H9 (cell line): ENCODE data around the gene KRTAP16-1. TPM values are rescaled to one million over a fixed set of nuclear protein-coding genes. Genes with fewer than 3 reads are reported as not detected.
A peak's percentile ranks its signal among the peaks of the same experiment; 100 is the strongest.

Experiments used
- DNase-seq: peaks from one replicate; pipeline ENCODE4 v3.0.0-alpha.2; 2017
- H2AFZ ChIP-seq: one replicate; pipeline ENCODE4 v1.6.1; 2013; ENCODE audit warnings: mild to moderate bottlenecking, low read length, control low read depth, moderate library complexity
- H2AK5ac ChIP-seq: 2 replicates; pipeline ENCODE4 v1.6.1; 2013; ENCODE audit warnings: low read length, control low read depth, mixed read lengths; ENCODE audit not compliant: insufficient read length
- H2BK120ac ChIP-seq: one replicate; pipeline ENCODE4 v1.6.1; 2013; ENCODE audit warnings: low read depth, mild to moderate bottlenecking, low read length, control low read depth, inconsistent platforms; ENCODE audit not compliant: poor library complexity, severe bottlenecking
- H2BK12ac ChIP-seq: 2 replicates; pipeline ENCODE4 v1.6.1; 2013; ENCODE audit warnings: low read length, control low read depth, mixed read lengths, low read depth; ENCODE audit not compliant: insufficient read length
- H2BK15ac ChIP-seq: 2 replicates; pipeline ENCODE4 v1.6.1; 2013; ENCODE audit warnings: low read depth, low read length, control low read depth
- H2BK20ac ChIP-seq: one replicate; pipeline ENCODE4 v1.6.1; 2013; ENCODE audit warnings: low read depth, mild to moderate bottlenecking, low read length, control low read depth, inconsistent platforms; ENCODE audit not compliant: poor library complexity, severe bottlenecking
- H2BK5ac ChIP-seq: 2 replicates; pipeline ENCODE4 v1.6.1; 2013; ENCODE audit warnings: low read length, control low read depth, mixed read lengths; ENCODE audit not compliant: insufficient read length
- H3K14ac ChIP-seq: 2 replicates; pipeline ENCODE4 v1.6.1; 2013; ENCODE audit warnings: low read length, control low read depth; ENCODE audit not compliant: insufficient read depth
- H3K18ac ChIP-seq: 2 replicates; pipeline ENCODE4 v1.6.1; 2013; ENCODE audit warnings: low read depth, mild to moderate bottlenecking, mixed read lengths, low read length, control low read depth; ENCODE audit not compliant: insufficient read length
- H3K23ac ChIP-seq: 2 replicates; pipeline ENCODE4 v1.6.1; 2013; ENCODE audit warnings: low read length, control low read depth, mixed read lengths, low read depth; ENCODE audit not compliant: insufficient read length
- H3K23me2 ChIP-seq: 2 replicates; pipeline ENCODE4 v1.6.1; 2013; ENCODE audit warnings: low read depth, mild to moderate bottlenecking, mixed read lengths, low read length, control low read depth; ENCODE audit not compliant: insufficient read length, poor library complexity, severe bottlenecking
- H3K27ac ChIP-seq: 2 replicates; pipeline ENCODE4 v1.5.1; 2013; ENCODE audit warnings: low read length, control low read depth, mixed read lengths, low read depth; ENCODE audit not compliant: insufficient read length
- H3K27me3 ChIP-seq: 2 replicates; pipeline ENCODE4 v1.6.1; 2013; ENCODE audit warnings: low read length, control low read depth, inconsistent platforms; ENCODE audit not compliant: insufficient read depth
- H3K4ac ChIP-seq: 2 replicates; pipeline ENCODE4 v1.6.1; 2013; ENCODE audit warnings: low read depth, mild to moderate bottlenecking, control low read depth, inconsistent platforms, low read length, moderate library complexity
- H3K4me1 ChIP-seq: 2 replicates; pipeline ENCODE4 v1.6.1; 2013; ENCODE audit warnings: low read length, control low read depth, inconsistent platforms; ENCODE audit not compliant: insufficient read depth
- H3K4me2 ChIP-seq: 2 replicates; pipeline ENCODE4 v1.6.1; 2013; ENCODE audit warnings: low read length, control low read depth, mixed read lengths; ENCODE audit not compliant: insufficient read length, insufficient read depth
- H3K56ac ChIP-seq: 2 replicates; pipeline ENCODE4 v1.6.1; 2013; ENCODE audit warnings: low read depth, mild to moderate bottlenecking, mixed read lengths, low read length, control low read depth; ENCODE audit not compliant: insufficient read length
- H3K79me1 ChIP-seq: 2 replicates; pipeline ENCODE4 v1.6.1; 2013; ENCODE audit warnings: low read depth, mild to moderate bottlenecking, moderate library complexity, low read length, control low read depth, inconsistent platforms; ENCODE audit not compliant: insufficient read depth, poor library complexity, severe bottlenecking
- H3K79me2 ChIP-seq: 2 replicates; pipeline ENCODE4 v1.6.1; 2013; ENCODE audit warnings: low read length, control low read depth, inconsistent platforms; ENCODE audit not compliant: insufficient read depth
- H3K9ac ChIP-seq: 2 replicates; pipeline ENCODE4 v1.6.1; 2013; ENCODE audit warnings: low read length, control low read depth, mixed read lengths; ENCODE audit not compliant: insufficient read length; ENCODE audit errors: extremely low read depth
- H3K9me3 ChIP-seq: one replicate; pipeline ENCODE4 v1.6.1; 2013; ENCODE audit warnings: low read depth, low read length, inconsistent platforms; ENCODE audit not compliant: control insufficient read depth
- H3T11ph ChIP-seq: one replicate; pipeline ENCODE4 v1.6.1; 2013; ENCODE audit warnings: mild to moderate bottlenecking, low read length, control low read depth, inconsistent platforms
- H4K20me1 ChIP-seq: one replicate; pipeline ENCODE4 v1.6.1; 2013; ENCODE audit not compliant: control insufficient read depth, insufficient read length, insufficient read depth
- H4K5ac ChIP-seq: 2 replicates; pipeline ENCODE4 v1.6.1; 2013; ENCODE audit warnings: low read depth, mild to moderate bottlenecking, mixed read lengths, low read length, control low read depth; ENCODE audit not compliant: insufficient read length
- H4K8ac ChIP-seq: replicated peaks from 2 replicates; pipeline ENCODE4 v1.6.1; 2013; ENCODE audit warnings: low read length, control low read depth, mixed read lengths, low read depth; ENCODE audit not compliant: insufficient read length
- H4K91ac ChIP-seq: 2 replicates; pipeline ENCODE4 v1.6.1; 2013; ENCODE audit warnings: low read depth, mild to moderate bottlenecking, moderate library complexity, mixed read lengths, low read length, control low read depth; ENCODE audit not compliant: insufficient read length
- H3K27ac Mint-ChIP-seq, 3 experiments: 2 replicates in 2 of 3; 3 replicates in 1 of 3; pipeline ENCODE4 v1.8.0; 2020 to 2021; ENCODE audit warnings: mixed read lengths in 3 of 3, mild to moderate bottlenecking in 1 of 3, moderate library complexity in 1 of 3
- H3K27me3 Mint-ChIP-seq: 2 replicates; pipeline ENCODE4 v1.8.0; 2021; ENCODE audit warnings: low read depth, mild to moderate bottlenecking, moderate library complexity, mixed read lengths
- H3K36me3 Mint-ChIP-seq, 3 experiments: 2 replicates in 2 of 3; 3 replicates in 1 of 3; pipeline ENCODE4 v1.8.0; 2020 to 2021; ENCODE audit warnings: low read depth in 3 of 3, mixed read lengths in 3 of 3; ENCODE audit not compliant: insufficient read depth in 1 of 3
- H3K4me1 Mint-ChIP-seq, 2 experiments: 2 replicates each; pipeline ENCODE4 v1.8.0; 2020; ENCODE audit warnings: mixed read lengths in 2 of 2
- H3K4me3 Mint-ChIP-seq, 2 experiments: 2 replicates in 1 of 2; 3 replicates in 1 of 2; pipeline ENCODE4 v1.8.0; 2020 to 2021; ENCODE audit warnings: mild to moderate bottlenecking in 2 of 2, mixed read lengths in 2 of 2, moderate library complexity in 1 of 2
- H3K9me3 Mint-ChIP-seq, 2 experiments: 2 replicates in 1 of 2; 3 replicates in 1 of 2; pipeline ENCODE4 v1.8.0; 2020; ENCODE audit warnings: mild to moderate bottlenecking in 2 of 2, mixed read lengths in 2 of 2, moderate library complexity in 1 of 2
- WGBS: extraction: QIAGEN DNeasy Blood & Tissue Kit; methylation state at CpG from one replicate; pipeline ENCODE4 v1.1.7; 2013; ENCODE audit warnings: missing lambda C conversion rate, low lambda C conversion rate, mixed read lengths; ENCODE audit not compliant: insufficient read length; ENCODE audit errors: extremely low coverage; 5-methylcytosine and 5-hydroxymethylcytosine counted together
- total RNA-seq: library from RNA; stranded (reverse); gene quantifications from 2 replicates; pipeline ENCODE4 v1.2.1, GENCODE V29; 2021
- TF ChIP-seq, protein P1 (sequence below): fragments of 200-600 bp; sonication (generic); conservative IDR thresholded peaks from 3 replicates; pipeline ENCODE4 v1.8.0; 2021; ENCODE audit warnings: antibody characterized with exemption, mild to moderate bottlenecking

Gene KRTAP16-1
- total RNA-seq, 1 experiment from 2014 or later: not detected

DNA sequence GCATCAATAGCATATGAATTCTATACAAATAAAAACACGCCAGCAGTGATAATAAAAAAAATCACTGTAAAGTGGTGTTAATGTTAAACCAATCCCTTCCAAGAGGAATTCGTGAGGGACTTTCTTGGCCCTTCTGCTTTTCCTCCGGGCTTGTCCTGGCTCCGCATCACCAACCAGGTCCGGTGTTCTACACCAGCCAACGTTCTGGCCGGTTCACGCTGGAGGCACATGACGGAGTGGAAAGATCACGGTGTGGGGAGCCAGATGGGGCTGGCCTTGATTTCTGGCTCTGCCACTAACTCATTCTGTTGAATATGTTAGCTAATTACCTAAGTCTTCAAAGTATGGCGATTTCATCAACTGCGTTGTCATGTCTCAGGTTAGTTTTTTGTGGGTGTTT, 5.0 kb downstream of the KRTAP16-1 start:
- no peak overlapping the region for H3K4ac ChIP-seq
- H2BK120ac ChIP-seq: no peak overlapping the region
- no peak overlapping the region for H4K91ac ChIP-seq
- no CpG with 5 or more reads among the region's 12 CpGs for WGBS
- H2AK5ac ChIP-seq: no peak overlapping the region
- no peaks in the 10 kb centered on the region for H4K20me1 ChIP-seq
- no peaks in the 10 kb centered on the region for H3K79me1 ChIP-seq
- H3K9ac ChIP-seq: no peak overlapping the region
- H2BK20ac ChIP-seq: no peak overlapping the region
- Mint-ChIP-seq H3K27me3 (peaks cover 9% of the 10 kb centered on the region), H3K4me1 (peaks cover 0 to 5% of the 10 kb centered on the region in 2 experiments; a peak in 1 of 4 replicates), H3K9me3 (no peaks in the 10 kb centered on the region; a peak in 1 of 5 replicates), H3K4me3 (no peak overlapping the region), H3K27ac (peak overlapping the region in 1 of 3 experiments; percentile 72; a peak in 1 of 7 replicates), H3K36me3 (no peaks in the 10 kb centered on the region)
- no peak overlapping the region for H3K27ac ChIP-seq
- H3K14ac ChIP-seq: no peak overlapping the region
- no peak overlapping the region for H2BK15ac ChIP-seq
- no peaks in the 10 kb centered on the region for H3K23me2 ChIP-seq
- no peak overlapping the region for H4K5ac ChIP-seq
- no peaks in the 10 kb centered on the region for H3K79me2 ChIP-seq
- no peak overlapping the region for H2AFZ ChIP-seq
- no peaks in the 10 kb centered on the region for H3K27me3 ChIP-seq
- no peak overlapping the region for H3K56ac ChIP-seq
- no peak overlapping the region for H3K23ac ChIP-seq
- H3K4me2 ChIP-seq: no peak overlapping the region
- no peaks in the 10 kb centered on the region for H3K4me1 ChIP-seq
- no peak overlapping the region for H3T11ph ChIP-seq
- H3K18ac ChIP-seq: no peak overlapping the region
- no peak overlapping the region for H2BK5ac ChIP-seq
- DNase-seq: no peak
- no peak overlapping the region for H2BK12ac ChIP-seq
- no peak overlapping the region for H4K8ac ChIP-seq
- TF ChIP-seq, protein P1, sequence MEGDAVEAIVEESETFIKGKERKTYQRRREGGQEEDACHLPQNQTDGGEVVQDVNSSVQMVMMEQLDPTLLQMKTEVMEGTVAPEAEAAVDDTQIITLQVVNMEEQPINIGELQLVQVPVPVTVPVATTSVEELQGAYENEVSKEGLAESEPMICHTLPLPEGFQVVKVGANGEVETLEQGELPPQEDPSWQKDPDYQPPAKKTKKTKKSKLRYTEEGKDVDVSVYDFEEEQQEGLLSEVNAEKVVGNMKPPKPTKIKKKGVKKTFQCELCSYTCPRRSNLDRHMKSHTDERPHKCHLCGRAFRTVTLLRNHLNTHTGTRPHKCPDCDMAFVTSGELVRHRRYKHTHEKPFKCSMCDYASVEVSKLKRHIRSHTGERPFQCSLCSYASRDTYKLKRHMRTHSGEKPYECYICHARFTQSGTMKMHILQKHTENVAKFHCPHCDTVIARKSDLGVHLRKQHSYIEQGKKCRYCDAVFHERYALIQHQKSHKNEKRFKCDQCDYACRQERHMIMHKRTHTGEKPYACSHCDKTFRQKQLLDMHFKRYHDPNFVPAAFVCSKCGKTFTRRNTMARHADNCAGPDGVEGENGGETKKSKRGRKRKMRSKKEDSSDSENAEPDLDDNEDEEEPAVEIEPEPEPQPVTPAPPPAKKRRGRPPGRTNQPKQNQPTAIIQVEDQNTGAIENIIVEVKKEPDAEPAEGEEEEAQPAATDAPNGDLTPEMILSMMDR: no peak
- no peaks in the 10 kb centered on the region for H3K9me3 ChIP-seq
